ENCODE data around the gene VARS1. TPM values are rescaled to one million over a fixed set of nuclear protein-coding genes. Genes with fewer than 3 reads are reported as not detected.

The VARS1 gene
- total and polyA plus RNA-seq, 7 donors, result 6.0 to 50.9 (median 25.0) TPM

GRCh38 chr6:31831350-31832215, 36.0 kb upstream of the VARS1 start:
- peaks cover 0 to 1% (median 0%) of the 10 kb centered on the region in 4 donors for H3K36me3 ChIP-seq
- intact Hi-C loops (cut with DNase I), result loop anchor here (2.0 to 10.0 kb wide), 3 partner anchors 103 to 287 kb away; partner anchors contain the start of genes ATP6V1G2, DDAH2, DDX39B and NELFE
- TF ChIP-seq CTCF (IDR thresholded peaks at IDR 0.05), result no peak
- TF ChIP-seq POLR2AphosphoS5 (IDR thresholded peaks at IDR 0.05), result peak in 1 of 4 donors; percentile 29
- peak overlapping the region; percentile 75 to 96 (median 94) for H3K27ac ChIP-seq
- 40 to 81% methylated on average over 15 of the region's 15 CpGs for WGBS, 2 donors
- peak overlapping the region; percentile 56 to 65 (median 59) for H3K4me3 ChIP-seq
- DNase-seq, result no peak
- no peaks in the 10 kb centered on the region for H3K27me3 ChIP-seq
- no peaks in the 10 kb centered on the region for H3K9me3 ChIP-seq
- H3K4me1 ChIP-seq, result peaks cover 0 to 44% (median 40%) of the 10 kb centered on the region in 4 donors

- TF ChIP-seq POLR2AphosphoS5 (IDR thresholded peaks at IDR 0.05), result peak in 1 of 4 donors; percentile 17
- TF ChIP-seq POLR2A (IDR thresholded peaks at IDR 0.05), result no peak
- peak overlapping the region; percentile 75 to 96 (median 94) for H3K27ac ChIP-seq
- no peak for DNase-seq
- 21 to 53% methylated on average over 6 of the region's 6 CpGs for WGBS, 2 donors
- intact Hi-C loops (cut with DNase I), result loop anchor here (1.0 to 10.0 kb wide), 5 partner anchors 35 to 286 kb away; partner anchors contain the start of genes ATP6V1G2, DDAH2, DDX39B and NELFE
- peaks cover 0 to 44% (median 40%) of the 10 kb centered on the region in 4 donors for H3K4me1 ChIP-seq
- H3K9me3 ChIP-seq, result no peaks in the 10 kb centered on the region
- H3K36me3 ChIP-seq, result no peaks in the 10 kb centered on the region
- no peaks in the 10 kb centered on the region for H3K27me3 ChIP-seq
- H3K4me3 ChIP-seq, result peak overlapping the region; percentile 56 to 65 (median 59)
Measured at GRCh38 chr6:31830886-31831335, 35.4 kb upstream of the VARS1 start.

GRCh38 chr6:31829633-31830283, 34.2 kb upstream of the VARS1 start:
- intact Hi-C loops (cut with DNase I), result loop anchor here (1.0 to 10.0 kb wide), 7 partner anchors 33 to 1215 kb away; partner anchors contain the start of genes AGPAT1, ATP6V1G2, DDAH2 and DDX39B
- 0 to 1% methylated on average over 12 to 15 of the region's 15 CpGs for WGBS, 2 donors
- Histone ChIP-seq H3K4me1 (peaks cover 0 to 40% (median 37%) of the 10 kb centered on the region in 4 donors), H3K9me3 (no peaks in the 10 kb centered on the region), H3K36me3 (no peaks in the 10 kb centered on the region), H3K27ac (peak overlapping the region; percentile 75 to 96 (median 94)), H3K27me3 (no peaks in the 10 kb centered on the region), H3K4me3 (peak overlapping the region; percentile 56 to 65 (median 59))
- TF ChIP-seq EP300 (IDR thresholded peaks at IDR 0.05), result no peak
- peak in 2 of 4 experiments; percentile 25 to 36 for TF ChIP-seq CTCF (IDR thresholded peaks at IDR 0.05)
- TF ChIP-seq POLR2AphosphoS5 (IDR thresholded peaks at IDR 0.05), result peak in 2 of 4 donors; percentile 25 to 59
- DNase-seq, result no peak

- TF ChIP-seq POLR2AphosphoS5 (IDR thresholded peaks at IDR 0.05), result peak; percentile 100
- peak; percentile 100 for TF ChIP-seq POLR2A (IDR thresholded peaks at IDR 0.05)
- no peak for TF ChIP-seq CTCF (IDR thresholded peaks at IDR 0.05)
- peak in 1 of 4 donors; percentile 93 for TF ChIP-seq EP300 (IDR thresholded peaks at IDR 0.05)
- H3K4me3 ChIP-seq, result peak within 1 kb of the TSS; percentile 60 to 74 (median 68)
- peak; percentile 100 for DNase-seq
- intact Hi-C loops (cut with DNase I), result loop anchor here (1.0 to 10.0 kb wide), 3 partner anchors 162 to 1213 kb away; partner anchors contain the start of genes AGPAT1, MRPS18B, PPP1R10 and RNF5
- H3K36me3 ChIP-seq, result no peaks in the 10 kb centered on the region
- WGBS, 2 donors, result 0% methylated on average over 52 of the region's 56 CpGs
- H3K27me3 ChIP-seq, result no peaks in the 10 kb centered on the region
- H3K4me1 ChIP-seq, result peaks cover 0 to 49% (median 45%) of the 10 kb centered on the region in 4 donors
- H3K9me3 ChIP-seq, result no peaks in the 10 kb centered on the region
- peak within 1 kb of the TSS; percentile 86 to 98 (median 95) for H3K27ac ChIP-seq
Measured at GRCh38 chr6:31827286-31828079, 31.9 kb upstream of the VARS1 start, which contains the start of gene HSPA1B. TSS of gene HSPA1B (plus strand) at chr6:31827738. CDS start at chr6:31827951, 213 bp downstream.

All from sigmoid colon (tissue), 7 donors.